Parathyroid adenoma (tissue), 2 donors: ENCODE measurements around the gene PDYN.

Experiments used
- H2AFZ ChIP-seq: fragments of 300-600 bp; sonication (generic); one replicate; pipeline ENCODE4 v1.7.0; 2017; ENCODE audit warnings: antibody characterized with exemption, mild to moderate bottlenecking
- H3K27ac ChIP-seq: fragments of 300-600 bp; sonication (generic); one replicate; pipeline ENCODE4 v1.7.0; 2017
- H3K27me3 ChIP-seq: fragments of 300-600 bp; sonication (generic); one replicate; pipeline ENCODE4 v1.7.0; 2017; ENCODE audit warnings: low read length; ENCODE audit not compliant: control insufficient read depth, insufficient read depth
- H3K36me3 ChIP-seq: fragments of 300-600 bp; sonication (generic); one replicate; pipeline ENCODE4 v1.7.0; 2017; ENCODE audit warnings: low read length; ENCODE audit not compliant: control insufficient read depth, insufficient read depth
- H3K4me1 ChIP-seq: fragments of 300-600 bp; sonication (generic); one replicate; pipeline ENCODE4 v1.7.0; 2017; ENCODE audit warnings: control low read depth
- H3K4me2 ChIP-seq: fragments of 300-600 bp; sonication (generic); one replicate; pipeline ENCODE4 v1.7.0; 2017; ENCODE audit warnings: low read length
- H3K4me3 ChIP-seq: fragments of 300-600 bp; sonication (generic); one replicate; pipeline ENCODE4 v1.7.0; 2017; ENCODE audit warnings: low read depth, low read length
- H3K79me2 ChIP-seq: fragments of 300-600 bp; sonication (generic); one replicate; pipeline ENCODE4 v1.7.0; 2017; ENCODE audit warnings: control low read depth
- H3K9ac ChIP-seq: fragments of 300-600 bp; sonication (generic); one replicate; pipeline ENCODE4 v1.7.0; 2017; ENCODE audit warnings: mild to moderate bottlenecking
- H3K9me3 ChIP-seq: fragments of 300-600 bp; sonication (generic); one replicate; pipeline ENCODE4 v1.7.0; 2017; ENCODE audit warnings: low read length; ENCODE audit not compliant: control insufficient read depth
- TF ChIP-seq, protein P1 (sequence below): fragments of 300-600 bp; sonication (generic); IDR thresholded peaks from one replicate; pipeline ENCODE4 v1.7.0; 2017; ENCODE audit warnings: antibody characterized with exemption, mild to moderate bottlenecking
- donor health status: primary hyperparathyroidism.

Gene PDYN

DNA sequence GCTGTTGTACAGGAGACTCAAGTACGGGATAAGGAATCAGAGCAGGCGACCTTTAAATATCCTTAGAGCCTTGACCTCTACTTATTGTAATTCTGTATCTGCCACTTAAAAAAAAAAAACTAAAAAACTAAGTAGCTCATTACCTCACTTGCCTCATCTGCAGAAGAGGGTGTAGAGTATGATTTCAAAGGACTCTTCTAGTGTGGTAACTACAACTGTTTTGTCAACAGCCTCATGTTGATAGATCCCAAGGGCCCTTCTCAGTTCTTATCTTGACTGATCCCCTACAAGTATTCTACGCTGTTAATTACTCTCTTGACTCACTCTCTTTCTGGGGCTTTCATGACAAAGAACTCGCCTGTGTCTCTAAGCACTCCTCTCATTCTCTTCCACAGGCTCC lies 16.7 kb upstream of the PDYN start:
- H3K4me2 ChIP-seq, result no peak overlapping the region
- H3K27ac ChIP-seq, result no peak overlapping the region
- H3K4me3 ChIP-seq, result no peak overlapping the region
- H3K9me3 ChIP-seq, result no peaks in the 10 kb centered on the region
- no peaks in the 10 kb centered on the region for H3K79me2 ChIP-seq
- TF ChIP-seq, protein P1, sequence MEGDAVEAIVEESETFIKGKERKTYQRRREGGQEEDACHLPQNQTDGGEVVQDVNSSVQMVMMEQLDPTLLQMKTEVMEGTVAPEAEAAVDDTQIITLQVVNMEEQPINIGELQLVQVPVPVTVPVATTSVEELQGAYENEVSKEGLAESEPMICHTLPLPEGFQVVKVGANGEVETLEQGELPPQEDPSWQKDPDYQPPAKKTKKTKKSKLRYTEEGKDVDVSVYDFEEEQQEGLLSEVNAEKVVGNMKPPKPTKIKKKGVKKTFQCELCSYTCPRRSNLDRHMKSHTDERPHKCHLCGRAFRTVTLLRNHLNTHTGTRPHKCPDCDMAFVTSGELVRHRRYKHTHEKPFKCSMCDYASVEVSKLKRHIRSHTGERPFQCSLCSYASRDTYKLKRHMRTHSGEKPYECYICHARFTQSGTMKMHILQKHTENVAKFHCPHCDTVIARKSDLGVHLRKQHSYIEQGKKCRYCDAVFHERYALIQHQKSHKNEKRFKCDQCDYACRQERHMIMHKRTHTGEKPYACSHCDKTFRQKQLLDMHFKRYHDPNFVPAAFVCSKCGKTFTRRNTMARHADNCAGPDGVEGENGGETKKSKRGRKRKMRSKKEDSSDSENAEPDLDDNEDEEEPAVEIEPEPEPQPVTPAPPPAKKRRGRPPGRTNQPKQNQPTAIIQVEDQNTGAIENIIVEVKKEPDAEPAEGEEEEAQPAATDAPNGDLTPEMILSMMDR, result no peak
- no peak overlapping the region for H2AFZ ChIP-seq
- H3K4me1 ChIP-seq, result no peaks in the 10 kb centered on the region
- H3K27me3 ChIP-seq, result no peaks in the 10 kb centered on the region
- no peak overlapping the region for H3K9ac ChIP-seq
- H3K36me3 ChIP-seq, result no peaks in the 10 kb centered on the region

DNA sequence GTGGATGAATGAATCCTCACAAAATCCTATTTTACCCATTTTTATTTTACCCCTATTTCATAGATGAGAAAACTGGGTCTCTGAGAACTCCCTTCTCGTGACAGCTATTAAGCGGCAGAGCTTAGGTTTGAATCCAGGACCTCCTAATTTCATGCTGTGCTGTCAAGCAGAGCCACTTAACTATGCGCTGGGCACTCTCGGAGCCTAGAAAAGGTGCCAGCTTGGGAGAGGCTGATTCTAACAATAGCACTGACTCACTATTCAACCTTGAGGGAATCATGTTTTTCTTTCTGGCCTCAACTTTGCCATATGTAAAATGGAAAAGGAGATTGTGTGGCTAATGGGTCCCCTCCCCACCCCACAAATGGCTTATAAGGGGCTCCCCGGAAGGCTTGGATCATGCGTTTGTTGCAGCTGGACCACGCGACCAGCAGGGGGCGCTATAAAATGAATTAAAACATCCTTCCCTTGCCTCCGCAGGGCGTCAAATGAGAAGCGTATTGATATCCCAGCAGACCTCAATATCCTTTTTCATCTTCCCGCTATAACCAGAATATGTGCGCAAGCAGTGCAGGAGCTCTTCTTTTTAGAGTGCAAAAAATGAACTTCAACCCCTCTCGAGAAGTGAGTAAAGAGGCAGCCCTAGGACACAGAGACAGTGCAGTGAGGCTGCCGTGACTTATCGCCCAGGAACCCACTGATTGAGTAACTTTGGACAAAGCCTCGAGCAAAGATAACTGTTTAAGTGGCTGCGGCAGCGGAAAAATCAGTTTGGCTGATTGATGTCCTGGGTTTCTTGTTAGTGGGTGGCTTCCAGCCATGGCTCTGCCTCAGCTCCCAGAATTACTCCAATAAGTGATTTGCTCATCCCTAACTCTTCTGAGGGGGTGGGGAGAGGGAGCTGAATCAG lies 12.8 kb upstream of the PDYN start:
- Histone ChIP-seq H3K79me2 (no peaks in the 10 kb centered on the region), H3K27ac (no peak overlapping the region), H3K36me3 (no peaks in the 10 kb centered on the region), H3K27me3 (no peaks in the 10 kb centered on the region), H2AFZ (no peak overlapping the region), H3K4me3 (no peak overlapping the region), H3K4me2 (no peak overlapping the region), H3K4me1 (no peaks in the 10 kb centered on the region), H3K9ac (no peak overlapping the region), H3K9me3 (no peaks in the 10 kb centered on the region)
- TF ChIP-seq, protein P1, result peak; percentile 86

DNA sequence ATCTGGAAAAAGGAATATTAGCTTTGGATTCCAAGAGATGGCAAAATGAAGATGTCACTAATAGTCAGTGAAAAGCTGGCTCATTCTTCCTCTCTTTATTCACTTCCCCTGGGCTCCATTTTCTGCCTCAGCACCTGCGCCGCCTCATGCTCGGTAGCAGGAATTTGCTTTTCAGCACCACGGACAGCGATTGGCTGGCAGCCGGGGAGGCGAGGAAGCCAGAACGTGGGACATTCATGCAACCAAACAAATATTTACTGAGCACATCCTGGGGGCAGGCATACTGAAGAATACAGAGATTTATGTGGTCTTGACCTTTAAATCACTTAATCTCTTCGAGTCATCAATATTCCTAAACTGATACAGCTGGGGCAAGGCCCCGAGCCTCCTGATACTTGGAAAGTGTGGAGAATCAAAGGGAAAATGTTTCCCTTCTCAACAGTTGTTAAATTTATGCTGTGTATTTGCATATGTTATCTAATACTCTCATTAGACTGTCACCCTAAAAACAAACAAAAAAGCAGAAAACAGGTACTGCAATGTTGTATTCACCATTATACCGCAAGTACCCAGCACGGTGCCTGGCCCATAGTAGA lies 12.1 kb upstream of the PDYN start:
- no peaks in the 10 kb centered on the region for H3K36me3 ChIP-seq
- H2AFZ ChIP-seq, result peak overlapping the region; percentile 49
- no peak overlapping the region for H3K4me2 ChIP-seq
- H3K9me3 ChIP-seq, result no peaks in the 10 kb centered on the region
- no peak overlapping the region for H3K27ac ChIP-seq
- TF ChIP-seq, protein P1, result no peak
- no peaks in the 10 kb centered on the region for H3K27me3 ChIP-seq
- H3K4me1 ChIP-seq, result no peaks in the 10 kb centered on the region
- H3K79me2 ChIP-seq, result no peaks in the 10 kb centered on the region
- no peak overlapping the region for H3K4me3 ChIP-seq
- H3K9ac ChIP-seq, result no peak overlapping the region

DNA sequence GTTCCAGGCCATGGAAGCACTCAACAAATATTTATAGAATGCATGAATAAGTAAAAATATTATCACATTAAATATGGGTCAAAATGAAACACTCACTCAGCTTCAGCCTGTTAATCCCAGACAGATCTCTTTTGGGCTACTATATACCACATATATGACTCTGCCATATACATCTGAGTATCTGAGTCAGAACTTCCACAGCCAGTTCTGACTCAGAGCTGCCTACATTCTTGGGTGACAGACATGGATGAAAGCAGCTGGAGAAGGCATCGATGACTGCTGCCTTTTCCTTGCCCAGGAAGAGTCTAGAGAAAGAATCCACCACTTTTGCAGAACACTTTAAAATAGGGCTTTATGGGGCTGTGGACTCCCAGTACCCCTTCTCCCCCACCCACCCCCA lies 11.5 kb upstream of the PDYN start:
- TF ChIP-seq, protein P1, result no peak
- Histone ChIP-seq H3K9me3 (no peaks in the 10 kb centered on the region), H3K4me1 (no peaks in the 10 kb centered on the region), H2AFZ (no peak overlapping the region), H3K27me3 (no peaks in the 10 kb centered on the region), H3K36me3 (no peaks in the 10 kb centered on the region), H3K27ac (no peak overlapping the region), H3K79me2 (no peaks in the 10 kb centered on the region), H3K9ac (no peak overlapping the region), H3K4me2 (no peak overlapping the region), H3K4me3 (no peak overlapping the region)
